OCI-LY1 (cell line): ENCODE results near the gene DNAH8.

Experiments used
- CTCF ChIP-seq: fragments of 200-600 bp; sonication (generic), shearing (Covaris generic); IDR thresholded peaks from 2 replicates; pipeline ENCODE4 v1.5.1; 2017; ENCODE audit warnings: mild to moderate bottlenecking, antibody characterized with exemption, low read length, moderate library complexity, mixed read lengths
- EZH2 ChIP-seq: fragments of 200-600 bp; sonication (generic), shearing (Covaris generic); IDR thresholded peaks from 2 replicates; pipeline ENCODE4 v1.8.0; 2017; ENCODE audit warnings: borderline replicate concordance, mixed run types, mild to moderate bottlenecking, antibody characterized with exemption, low read length, moderate library complexity, mixed read lengths

DNA sequence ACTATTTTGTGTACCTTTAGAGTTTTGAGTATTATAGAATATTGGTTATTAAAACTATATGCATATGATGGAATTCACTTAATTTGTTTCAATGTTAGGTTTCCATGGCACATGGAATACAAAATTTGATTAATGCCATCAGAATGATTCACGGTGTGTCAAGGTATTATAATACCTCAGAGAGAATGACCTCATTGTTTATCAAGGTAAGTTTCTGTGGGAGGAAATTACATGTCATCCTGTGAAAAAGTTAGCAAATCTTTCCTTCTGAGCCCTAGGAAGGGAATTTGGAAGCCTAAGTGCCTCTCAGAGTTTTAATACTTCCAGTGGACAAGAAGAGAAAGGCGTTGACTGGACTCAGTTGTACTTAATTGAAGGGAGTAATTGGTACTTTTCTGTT lies 40.8 kb downstream of the DNAH8 start:
- TF ChIP-seq CTCF (no peak), EZH2 (no peak)
